Fibroblast of lung (primary cell): ENCODE data around the gene MCOLN1. TPM values are rescaled to one million over a fixed set of nuclear protein-coding genes. Genes with fewer than 3 reads are reported as not detected.

ENCODE experiments used
- DNase-seq, 2 donors: peaks; one replicate each; pipeline versions ENCODE4 v3.0.0 to v3.0.0-alpha.2; 2010; ENCODE audit warnings: low read depth in 2 of 2
- H2AFZ ChIP-seq: 2 replicates; pipeline ENCODE4 v1.5.1; 2012; ENCODE audit warnings: low read length, control low read depth, inconsistent platforms
- H3K27ac ChIP-seq: 2 replicates; pipeline ENCODE4 v1.5.1; 2011; ENCODE audit warnings: low read length, control low read depth; ENCODE audit not compliant: insufficient read depth
- H3K27me3 ChIP-seq: 2 replicates; pipeline ENCODE4 v1.5.1; 2011; ENCODE audit warnings: mild to moderate bottlenecking, low read length; ENCODE audit not compliant: control insufficient read depth, insufficient read depth
- H3K36me3 ChIP-seq: 2 replicates; pipeline ENCODE4 v1.5.1; 2011; ENCODE audit warnings: low read length; ENCODE audit not compliant: control insufficient read depth, insufficient read depth
- H3K4me1 ChIP-seq: 2 replicates; pipeline ENCODE4 v1.5.1; 2011; ENCODE audit warnings: low read length; ENCODE audit not compliant: control insufficient read depth, insufficient read depth; ENCODE audit errors: extremely low read depth
- H3K4me2 ChIP-seq: 2 replicates; pipeline ENCODE4 v1.5.1; 2011; ENCODE audit warnings: low read length, control low read depth; ENCODE audit not compliant: insufficient read depth; ENCODE audit errors: extremely low read depth
- H3K4me3 ChIP-seq, 4 experiments: fragments of 200-600 bp in 1 of 4; sonication (generic) in 1 of 4; replicated peaks in 1 of 4; 2 replicates each; pipeline ENCODE4 v1.5.1; 2011 to 2016; ENCODE audit warnings: low read length in 4 of 4, low read depth in 3 of 4, mild to moderate bottlenecking in 3 of 4, control low read depth in 2 of 4, inconsistent platforms in 1 of 4, mixed read lengths in 1 of 4; ENCODE audit not compliant: insufficient read depth in 1 of 4; ENCODE audit errors: control extremely low read depth in 1 of 4
- H3K79me2 ChIP-seq: 2 replicates; pipeline ENCODE4 v1.5.1; 2012; ENCODE audit warnings: mild to moderate bottlenecking, low read length, inconsistent platforms; ENCODE audit not compliant: control insufficient read depth, insufficient read depth
- H3K9ac ChIP-seq: 2 replicates; pipeline ENCODE4 v1.5.1; 2011; ENCODE audit warnings: mild to moderate bottlenecking, low read length, control low read depth; ENCODE audit not compliant: insufficient read depth
- H3K9me3 ChIP-seq: 2 replicates; pipeline ENCODE4 v1.5.1; 2012; ENCODE audit warnings: low read depth, low read length; ENCODE audit not compliant: control insufficient read depth, insufficient read depth
- H4K20me1 ChIP-seq: 2 replicates; pipeline ENCODE4 v1.5.1; 2011; ENCODE audit warnings: low read length; ENCODE audit not compliant: control insufficient read depth, insufficient read depth; ENCODE audit errors: extremely low read depth
- EZH2 ChIP-seq: IDR thresholded peaks from 2 replicates; pipeline ENCODE4 v1.5.1; 2012; ENCODE audit warnings: low read length, control low read depth, mild to moderate bottlenecking; ENCODE audit errors: missing control alignments
- polyA plus RNA-seq, 2 donors: library from polyadenylated mRNA; depleted of rRNA in 1 of 2; stranded (reverse) in 1 of 2; unstranded in 1 of 2; fragments of >200 nt; gene quantifications; 2 replicates each; pipeline ENCODE4 v1.2.1, GENCODE V29; 2011 to 2012; ENCODE audit warnings: missing spikeins in 1 of 2
- total RNA-seq: library from RNA; depleted of rRNA; stranded (reverse); fragments of >200 nt; gene quantifications from 2 replicates; pipeline ENCODE4 v1.2.1, GENCODE V29; 2014
- TF ChIP-seq, protein P1 (sequence below), 2 donors: IDR thresholded peaks in 1 of 2; conservative IDR thresholded peaks in 1 of 2; 1 replicate in 1 of 2; 2 replicates in 1 of 2; pipeline ENCODE4 v1.5.1; 2011 to 2012; ENCODE audit warnings: low read length in 2 of 2, control low read depth in 1 of 2, inconsistent platforms in 1 of 2, low read depth in 1 of 2, mild to moderate bottlenecking in 1 of 2

The MCOLN1 gene
- total and polyA plus RNA-seq, 2 donors (not counting 1 experiment from before 2014, with no cell fraction given) = 4.0 to 15.1 TPM

- Histone ChIP-seq H3K27me3 (no peaks in the 10 kb centered on the region), H3K9me3 (no peaks in the 10 kb centered on the region), H3K4me1 (no peaks in the 10 kb centered on the region), H3K27ac (no peak overlapping the region), H3K4me3 (no peak overlapping the region), H3K4me2 (no peak overlapping the region), H3K9ac (no peak overlapping the region), H4K20me1 (no peaks in the 10 kb centered on the region), H2AFZ (no peak overlapping the region), H3K79me2 (no peaks in the 10 kb centered on the region), H3K36me3 (peaks cover 27% of the 10 kb centered on the region)
- no peak for TF ChIP-seq EZH2
- TF ChIP-seq, protein P1, sequence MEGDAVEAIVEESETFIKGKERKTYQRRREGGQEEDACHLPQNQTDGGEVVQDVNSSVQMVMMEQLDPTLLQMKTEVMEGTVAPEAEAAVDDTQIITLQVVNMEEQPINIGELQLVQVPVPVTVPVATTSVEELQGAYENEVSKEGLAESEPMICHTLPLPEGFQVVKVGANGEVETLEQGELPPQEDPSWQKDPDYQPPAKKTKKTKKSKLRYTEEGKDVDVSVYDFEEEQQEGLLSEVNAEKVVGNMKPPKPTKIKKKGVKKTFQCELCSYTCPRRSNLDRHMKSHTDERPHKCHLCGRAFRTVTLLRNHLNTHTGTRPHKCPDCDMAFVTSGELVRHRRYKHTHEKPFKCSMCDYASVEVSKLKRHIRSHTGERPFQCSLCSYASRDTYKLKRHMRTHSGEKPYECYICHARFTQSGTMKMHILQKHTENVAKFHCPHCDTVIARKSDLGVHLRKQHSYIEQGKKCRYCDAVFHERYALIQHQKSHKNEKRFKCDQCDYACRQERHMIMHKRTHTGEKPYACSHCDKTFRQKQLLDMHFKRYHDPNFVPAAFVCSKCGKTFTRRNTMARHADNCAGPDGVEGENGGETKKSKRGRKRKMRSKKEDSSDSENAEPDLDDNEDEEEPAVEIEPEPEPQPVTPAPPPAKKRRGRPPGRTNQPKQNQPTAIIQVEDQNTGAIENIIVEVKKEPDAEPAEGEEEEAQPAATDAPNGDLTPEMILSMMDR (conservative IDR thresholded peaks at IDR 0.05 in 1 of 2, IDR thresholded peaks at IDR 0.05 in 1 of 2; ENCODE audit: low read depth in 1 of 2, low read length in 2 of 2) = no peak
- DNase-seq = no peak
Measured at GRCh38 chr19:7558667-7559066, 36.2 kb downstream of the MCOLN1 start.

- Histone ChIP-seq H3K36me3 (peaks cover 27% of the 10 kb centered on the region), H3K27ac (no peak overlapping the region), H2AFZ (no peak overlapping the region), H3K79me2 (no peaks in the 10 kb centered on the region), H3K27me3 (no peaks in the 10 kb centered on the region), H3K4me1 (no peaks in the 10 kb centered on the region), H3K9ac (no peak overlapping the region), H3K4me2 (no peak overlapping the region), H3K9me3 (no peaks in the 10 kb centered on the region), H3K4me3 (no peak overlapping the region), H4K20me1 (no peaks in the 10 kb centered on the region)
- TF ChIP-seq EZH2 = no peak
- TF ChIP-seq, protein P1 (conservative IDR thresholded peaks at IDR 0.05 in 1 of 2, IDR thresholded peaks at IDR 0.05 in 1 of 2; ENCODE audit: low read depth in 1 of 2, low read length in 2 of 2) = no peak
- DNase-seq = no peak
Measured at GRCh38 chr19:7559102-7559501, 36.7 kb downstream of the MCOLN1 start.

- Histone ChIP-seq H3K9me3 (no peaks in the 10 kb centered on the region), H3K79me2 (no peaks in the 10 kb centered on the region), H2AFZ (no peak overlapping the region), H3K9ac (no peak overlapping the region), H4K20me1 (no peaks in the 10 kb centered on the region), H3K4me1 (no peaks in the 10 kb centered on the region), H3K4me3 (no peak overlapping the region), H3K27ac (no peak overlapping the region), H3K27me3 (no peaks in the 10 kb centered on the region), H3K4me2 (no peak overlapping the region), H3K36me3 (peaks cover 27% of the 10 kb centered on the region)
- no peak for DNase-seq
- TF ChIP-seq, protein P1 (conservative IDR thresholded peaks at IDR 0.05 in 1 of 2, IDR thresholded peaks at IDR 0.05 in 1 of 2; ENCODE audit: low read depth in 1 of 2, low read length in 2 of 2) = no peak
- no peak for TF ChIP-seq EZH2
Measured at GRCh38 chr19:7560255-7560654, 37.8 kb downstream of the MCOLN1 start.
